Activated T-helper 1 cell treated with anti-CD3 and anti-CD28 coated beads, Interleukin-12 subunit alpha, Interleukin-12 subunit beta, Interleukin-2, Interleukin-4 antibody, amounts not matched to agents 30 ng/mL and 10 ng/mL and 1 ng/mL, durations not matched to agents 14 hours and 24 hours and 36 hours (primary cell): ENCODE measurements around the gene NCR3LG1. TPM values are rescaled to one million over a fixed set of nuclear protein-coding genes. Genes with fewer than 3 reads are reported as not detected.

ENCODE experiments used
- DNase-seq: peaks from one replicate; pipeline ENCODE4 v3.0.0; 2021; ENCODE audit warnings: low spot score
- H3K27ac Mint-ChIP-seq: one replicate; pipeline ENCODE4 v1.8.0; 2021; ENCODE audit warnings: mild to moderate bottlenecking, mixed read lengths
- H3K27me3 Mint-ChIP-seq: one replicate; pipeline ENCODE4 v1.8.0; 2022; ENCODE audit warnings: mild to moderate bottlenecking, moderate library complexity, mixed read lengths; ENCODE audit not compliant: insufficient read depth
- H3K36me3 Mint-ChIP-seq: one replicate; pipeline ENCODE4 v1.8.0; 2021; ENCODE audit warnings: low read depth, mixed read lengths
- H3K4me1 Mint-ChIP-seq: one replicate; pipeline ENCODE4 v1.8.0; 2021; ENCODE audit warnings: low read depth, mixed read lengths
- H3K4me3 Mint-ChIP-seq: one replicate; pipeline ENCODE4 v1.8.0; 2021; ENCODE audit warnings: mild to moderate bottlenecking, moderate library complexity, mixed read lengths
- H3K9me3 Mint-ChIP-seq: one replicate; pipeline ENCODE4 v1.8.0; 2021; ENCODE audit warnings: mixed read lengths
- intact Hi-C: fragments of 100-400 bp; cut with micrococcal nuclease; formaldehyde crosslinking; loops from one replicate; pipeline ENCODE4 v1.15.1; 2024
- total RNA-seq: library from RNA; stranded (reverse); gene quantifications from 2 replicates; pipeline ENCODE4 v1.2.3, GENCODE V29; 2022

The NCR3LG1 gene
- 8.2 and 8.6 TPM in 2 replicates for total RNA-seq

DNA sequence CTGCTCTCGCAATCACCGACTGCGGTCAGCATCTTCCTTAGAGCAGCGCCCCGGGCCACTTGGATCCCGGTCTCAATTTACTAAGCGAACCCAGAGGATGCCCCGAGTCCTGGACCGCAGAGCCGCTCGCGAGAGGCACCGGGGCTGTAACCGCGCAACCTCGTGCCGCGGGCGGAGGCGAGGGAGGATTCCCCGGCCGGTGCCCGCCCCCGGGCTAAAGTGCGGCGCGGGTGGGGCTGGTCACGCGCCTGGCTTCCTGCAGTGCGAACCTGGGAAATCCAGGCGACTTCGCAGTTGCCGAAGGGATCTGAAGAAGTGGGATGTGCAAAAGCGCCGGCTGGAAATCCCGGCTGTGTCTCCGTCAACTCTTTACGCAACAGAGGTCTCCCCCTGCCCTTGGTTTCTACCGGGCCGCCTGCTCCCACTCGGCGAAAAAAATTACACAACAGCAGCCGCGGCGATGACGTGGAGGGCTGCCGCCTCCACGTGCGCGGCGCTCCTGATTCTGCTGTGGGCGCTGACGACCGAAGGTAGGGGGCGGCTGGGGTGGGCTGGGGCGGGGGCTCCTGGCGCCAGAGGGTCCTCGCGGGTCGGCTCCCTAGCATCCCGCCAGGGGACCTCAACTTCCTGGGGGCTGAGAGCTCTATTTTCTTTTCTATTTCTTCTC is at the start of gene NCR3LG1:
Gene NCR3LG1, plus strand, starts transcription at position 291 of the 667 bp plus-strand sequence. Its CDS starts 170 bp downstream, at position 461.
- H3K4me1 Mint-ChIP-seq = peaks cover 40% of the 10 kb centered on the region
- peak within 1 kb of the TSS; percentile 93 for H3K4me3 Mint-ChIP-seq
- DNase-seq = peak; percentile 38
- no peaks in the 10 kb centered on the region for H3K9me3 Mint-ChIP-seq
- no peaks in the 10 kb centered on the region for H3K36me3 Mint-ChIP-seq
- H3K27me3 Mint-ChIP-seq = peaks cover 39% of the 10 kb centered on the region
- peak within 1 kb of the TSS; percentile 94 for H3K27ac Mint-ChIP-seq
- intact Hi-C loops = loop anchor here (1.0 to 5.0 kb wide), 6 partner anchors 37 to 1281 kb away; partner anchors contain the start of genes C11orf58, LDHA, NUCB2 and SPTY2D1

DNA sequence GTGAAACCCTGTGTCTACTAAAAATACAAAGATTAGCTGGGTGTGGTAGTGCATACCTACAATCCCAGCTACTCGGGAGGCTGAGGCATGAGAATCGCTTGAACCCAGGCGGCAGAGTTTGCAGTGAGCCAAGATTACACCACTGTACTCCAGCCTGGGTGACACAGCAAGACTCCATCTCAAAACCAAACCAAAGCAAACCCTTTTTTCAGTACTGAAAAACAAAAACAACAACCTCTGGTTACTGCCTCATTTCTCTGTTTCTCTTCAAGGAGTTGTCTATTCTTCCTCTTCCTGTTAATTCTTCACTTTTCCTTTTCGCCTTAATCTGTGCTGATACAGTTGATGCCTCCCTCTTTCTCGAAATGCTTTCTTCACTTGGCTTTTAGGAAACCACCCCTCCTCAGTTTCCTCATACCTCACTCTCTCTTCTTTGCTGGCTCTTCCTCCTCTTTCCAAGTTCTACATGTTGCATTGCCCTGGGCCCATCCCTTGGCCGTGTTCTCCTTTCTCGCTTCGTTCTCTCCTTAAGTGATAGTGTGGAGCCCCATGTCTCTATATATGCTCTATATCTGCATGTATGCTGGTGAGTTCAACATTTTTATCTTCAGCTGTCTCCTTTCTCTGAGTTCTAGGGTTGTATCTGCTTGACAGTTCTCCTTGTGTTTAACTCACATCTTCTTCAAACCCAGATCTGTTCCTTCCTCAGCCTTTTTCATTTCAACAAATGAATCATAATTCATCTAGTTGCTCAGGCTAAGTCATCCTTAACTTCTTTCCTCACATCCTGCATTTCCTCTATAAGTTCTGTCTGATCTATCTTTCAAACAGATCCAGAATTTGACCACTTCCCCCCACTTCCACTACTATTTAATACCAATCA is 38.0 kb upstream of the NCR3LG1 start:
- H3K27me3 Mint-ChIP-seq = no peaks in the 10 kb centered on the region
- H3K27ac Mint-ChIP-seq = no peak overlapping the region
- no peaks in the 10 kb centered on the region for H3K4me1 Mint-ChIP-seq
- intact Hi-C loops = loop anchor here (2.0 kb wide), 1 partner anchor 37 kb away; the partner anchor contains the start of gene NCR3LG1
- no peaks in the 10 kb centered on the region for H3K9me3 Mint-ChIP-seq
- no peak overlapping the region for H3K4me3 Mint-ChIP-seq
- peaks cover 19% of the 10 kb centered on the region for H3K36me3 Mint-ChIP-seq
- no peak for DNase-seq

DNA sequence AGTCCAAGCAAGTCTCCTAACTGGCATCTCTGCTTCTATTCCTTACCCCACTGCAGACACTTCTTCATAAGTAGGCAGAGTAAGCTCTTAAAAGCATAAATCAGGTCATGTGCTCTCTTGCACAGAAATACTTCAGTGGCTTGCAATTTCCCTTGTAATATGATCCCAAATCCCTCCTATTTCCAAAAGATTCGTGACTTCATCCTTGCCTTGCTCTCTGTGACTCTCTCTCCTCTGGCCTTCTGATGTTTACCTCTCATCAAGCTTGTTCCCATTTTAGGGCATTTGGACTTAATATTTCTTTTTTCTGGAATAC is 37.4 kb upstream of the NCR3LG1 start:
- intact Hi-C loops = loop anchor here (2.0 kb wide), 1 partner anchor 37 kb away; the partner anchor contains the start of gene NCR3LG1

DNA sequence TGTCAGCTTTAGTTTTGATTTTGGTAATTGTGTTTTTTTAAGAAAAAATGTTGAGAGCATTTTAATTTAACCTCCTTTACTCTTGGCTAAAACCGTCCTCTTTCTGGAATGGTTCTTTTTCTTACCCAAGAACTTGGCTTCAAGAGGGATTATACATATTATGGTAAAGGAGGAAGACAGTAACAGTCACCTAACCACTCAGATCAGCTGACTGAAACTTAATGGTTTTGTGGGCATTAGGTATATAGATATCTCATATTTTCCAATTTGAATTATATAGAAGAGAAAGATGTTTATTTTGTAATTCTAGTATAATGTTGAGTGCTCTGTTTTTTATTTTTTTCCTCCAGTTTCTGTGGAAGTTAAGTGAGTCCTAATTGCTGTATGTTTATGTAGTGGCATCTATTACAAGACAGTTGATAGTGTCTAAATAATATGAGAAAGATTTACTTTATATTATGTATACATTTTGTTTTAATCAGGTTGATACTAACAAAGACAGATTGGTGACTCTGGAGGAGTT is 36.6 kb upstream of the NCR3LG1 start:
- Mint-ChIP-seq H3K4me3 (no peak overlapping the region), H3K27ac (no peak overlapping the region), H3K9me3 (peaks cover 3% of the 10 kb centered on the region), H3K36me3 (peaks cover 21% of the 10 kb centered on the region), H3K4me1 (no peaks in the 10 kb centered on the region), H3K27me3 (no peaks in the 10 kb centered on the region)
- intact Hi-C loops = loop anchor here (1.0 to 2.0 kb wide), 2 partner anchors 17 to 36 kb away; partner anchors contain the start of gene NCR3LG1
- no peak for DNase-seq

More for the DNA sequence above, 37.4 kb upstream of the NCR3LG1 start:
- Mint-ChIP-seq H3K27ac (no peak overlapping the region), H3K27me3 (no peaks in the 10 kb centered on the region), H3K36me3 (peaks cover 21% of the 10 kb centered on the region), H3K4me1 (no peaks in the 10 kb centered on the region), H3K4me3 (no peak overlapping the region), H3K9me3 (no peaks in the 10 kb centered on the region)
- DNase-seq = no peak

DNA sequence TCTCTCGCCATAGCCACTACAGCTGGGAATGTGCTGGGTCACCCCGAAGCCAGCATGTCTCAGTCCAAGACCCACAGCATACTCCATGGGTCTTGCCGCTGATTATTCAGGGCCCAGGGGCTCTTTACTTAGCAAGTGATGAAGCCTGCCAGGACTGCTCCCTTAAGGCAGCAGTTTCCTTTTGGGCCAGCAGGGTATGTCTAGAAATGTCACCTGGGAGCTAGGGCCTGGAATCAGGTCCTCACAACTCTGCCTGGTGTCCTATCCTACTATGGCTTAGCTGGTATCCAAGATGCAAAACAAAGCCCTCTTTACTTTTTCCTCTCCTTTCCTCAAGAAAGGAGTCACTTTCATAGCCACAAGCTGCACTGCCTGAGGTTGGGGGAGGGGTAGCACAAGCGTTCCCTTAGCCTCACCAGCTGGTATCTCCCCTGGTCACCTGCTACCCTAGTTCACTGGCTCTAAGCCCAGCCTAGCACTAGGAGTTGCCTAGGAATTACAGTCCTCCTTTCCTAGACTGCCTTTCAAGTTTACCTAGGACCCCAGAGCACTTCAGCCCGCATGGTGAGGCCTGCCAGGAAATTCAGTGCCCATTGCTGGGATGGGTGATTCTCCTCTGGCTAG is 22.6 kb upstream of the NCR3LG1 start:
- peaks cover 53% of the 10 kb centered on the region for H3K36me3 Mint-ChIP-seq

DNA sequence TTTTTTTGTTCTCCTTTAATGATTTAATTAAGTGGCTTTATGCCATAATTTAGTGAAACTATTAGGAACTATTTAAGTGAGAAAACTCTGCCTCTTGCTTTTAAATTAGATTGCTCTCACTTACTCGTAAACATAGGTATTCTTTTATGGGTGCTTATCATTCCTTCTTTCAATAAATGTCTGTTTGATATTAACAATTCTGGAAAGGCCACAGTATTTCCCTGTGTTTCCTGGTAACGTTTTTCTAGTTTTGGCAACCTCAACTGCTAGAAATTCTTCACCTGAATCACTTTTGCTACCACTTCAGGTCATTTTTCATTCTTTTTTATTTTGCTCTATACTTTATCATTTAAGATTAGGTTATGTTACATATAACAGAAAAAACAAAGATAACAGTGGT is 19.9 kb upstream of the NCR3LG1 start:
- no peaks in the 10 kb centered on the region for H3K27me3 Mint-ChIP-seq
- H3K9me3 Mint-ChIP-seq = no peaks in the 10 kb centered on the region
- no peak overlapping the region for H3K4me3 Mint-ChIP-seq
- no peak overlapping the region for H3K27ac Mint-ChIP-seq
- intact Hi-C loops = no loop called here
- no peak for DNase-seq
- peaks cover 40% of the 10 kb centered on the region for H3K36me3 Mint-ChIP-seq
- H3K4me1 Mint-ChIP-seq = no peaks in the 10 kb centered on the region

More for the DNA sequence above, 22.6 kb upstream of the NCR3LG1 start:
- Mint-ChIP-seq H3K4me3 (no peak overlapping the region), H3K27ac (no peak overlapping the region), H3K27me3 (no peaks in the 10 kb centered on the region), H3K9me3 (no peaks in the 10 kb centered on the region), H3K4me1 (no peaks in the 10 kb centered on the region)
- DNase-seq = no peak
- intact Hi-C loops = no loop called here

DNA sequence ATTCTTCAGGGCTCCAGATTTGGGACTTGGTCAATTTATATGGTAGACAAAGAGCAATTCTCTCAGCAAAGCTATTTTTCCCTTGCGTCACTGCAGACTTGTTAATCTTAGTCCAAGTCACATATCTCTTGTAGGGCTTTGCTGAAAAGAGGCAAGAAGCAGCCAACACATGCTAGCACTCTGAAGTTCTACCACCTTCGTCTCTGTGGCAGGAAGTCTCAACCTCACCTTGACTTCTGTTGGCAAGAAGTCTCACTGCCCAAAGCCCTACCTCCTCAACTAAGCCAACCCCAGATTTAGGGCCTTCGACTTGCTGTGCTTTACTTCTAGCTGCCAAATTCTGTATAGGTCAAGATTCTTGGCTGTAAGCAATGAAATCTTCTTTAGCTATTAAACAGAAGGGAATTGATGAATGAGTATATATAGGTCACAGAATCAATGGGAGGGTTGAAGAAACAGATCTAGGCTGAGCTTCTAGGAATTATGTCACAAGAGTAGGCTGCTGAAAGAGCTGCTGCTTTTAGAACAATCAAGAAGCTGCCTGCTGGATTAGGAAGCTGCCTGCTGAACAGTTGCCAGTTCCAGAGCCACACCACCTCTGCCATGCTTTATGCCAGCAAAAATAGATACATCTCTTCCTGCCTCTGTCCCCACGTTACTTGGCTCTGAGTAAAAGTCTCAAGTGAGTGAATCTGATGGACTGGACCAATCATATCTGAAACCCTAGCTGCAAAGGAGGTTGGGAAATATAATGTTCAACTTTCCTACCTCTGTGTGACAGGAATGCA is 17.6 kb upstream of the NCR3LG1 start:
- Mint-ChIP-seq H3K4me3 (no peak overlapping the region), H3K27me3 (no peaks in the 10 kb centered on the region), H3K4me1 (no peaks in the 10 kb centered on the region), H3K27ac (no peak overlapping the region), H3K36me3 (peaks cover 33% of the 10 kb centered on the region), H3K9me3 (no peaks in the 10 kb centered on the region)
- intact Hi-C loops = no loop called here
- no peak for DNase-seq

- H3K4me3 Mint-ChIP-seq = no peak overlapping the region
- no peaks in the 10 kb centered on the region for H3K27me3 Mint-ChIP-seq
- H3K4me1 Mint-ChIP-seq = peaks cover 16% of the 10 kb centered on the region
- no peak for DNase-seq
- no peak overlapping the region for H3K27ac Mint-ChIP-seq
- intact Hi-C loops = no loop called here
- peaks cover 10% of the 10 kb centered on the region for H3K36me3 Mint-ChIP-seq
- H3K9me3 Mint-ChIP-seq = no peaks in the 10 kb centered on the region
These were observed 8.3 kb upstream of the NCR3LG1 start for GRCh38 chr11:17343257-17343656.

- H3K27ac Mint-ChIP-seq = no peak overlapping the region
- H3K36me3 Mint-ChIP-seq = peaks cover 10% of the 10 kb centered on the region
- no peaks in the 10 kb centered on the region for H3K9me3 Mint-ChIP-seq
- DNase-seq = no peak
- peaks cover 16% of the 10 kb centered on the region for H3K4me1 Mint-ChIP-seq
- intact Hi-C loops = loop anchor here (1.0 kb wide), 1 partner anchor 9 kb away; no protein-coding TSS in a partner anchor
- H3K27me3 Mint-ChIP-seq = no peaks in the 10 kb centered on the region
- H3K4me3 Mint-ChIP-seq = no peak overlapping the region
These were observed 7.7 kb upstream of the NCR3LG1 start for GRCh38 chr11:17343907-17344306.

GRCh38 chr11:17347676-17348075 is 3.9 kb upstream of the NCR3LG1 start:
- Mint-ChIP-seq H3K27me3 (peaks cover 18% of the 10 kb centered on the region), H3K36me3 (peaks cover 5% of the 10 kb centered on the region), H3K9me3 (no peaks in the 10 kb centered on the region), H3K4me1 (peaks cover 35% of the 10 kb centered on the region), H3K27ac (no peak overlapping the region), H3K4me3 (no peak overlapping the region)
- intact Hi-C loops = no loop called here
- no peak for DNase-seq

GRCh38 chr11:17350455-17351171 is 987 bp upstream of the NCR3LG1 start:
- Mint-ChIP-seq H3K27me3 (peaks cover 35% of the 10 kb centered on the region), H3K27ac (peak overlapping the region; percentile 83), H3K36me3 (no peaks in the 10 kb centered on the region), H3K4me3 (peak overlapping the region; percentile 93), H3K4me1 (peaks cover 40% of the 10 kb centered on the region), H3K9me3 (no peaks in the 10 kb centered on the region)
- no peak for DNase-seq
- intact Hi-C loops = loop anchor here (1.0 to 5.0 kb wide), 5 partner anchors 36 to 1282 kb away; partner anchors contain the start of genes C11orf58, NUCB2 and SPTY2D1
